ENCODE measurements around the gene OPCML. TPM values are rescaled to one million over a fixed set of nuclear protein-coding genes. Genes with fewer than 3 reads are reported as not detected.

The OPCML gene
- total and polyA plus RNA-seq, 12 donors, result under 0.01 to 1.2 (median 0.39) TPM

DNA sequence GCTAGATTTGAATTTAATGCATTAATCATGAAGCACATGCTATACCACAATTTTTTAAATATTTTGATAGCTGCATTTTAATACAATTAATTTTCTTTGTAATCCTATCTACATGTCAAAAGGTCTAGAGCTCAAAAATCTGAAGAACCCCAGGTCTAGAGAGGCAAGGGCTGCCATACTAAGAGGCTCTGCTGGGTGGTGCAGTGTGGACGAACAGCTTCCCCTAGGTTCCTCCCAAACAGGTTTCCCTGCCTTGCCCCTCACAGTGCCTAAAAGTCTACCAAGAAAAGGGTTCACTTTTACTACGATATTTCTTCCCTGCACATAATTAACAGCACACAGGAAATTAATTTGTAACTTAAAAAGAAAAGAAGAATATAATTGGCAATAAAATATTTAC lies 681.1 kb downstream of the OPCML start:
- peaks cover 0 to 8% (median 0%) of the 10 kb centered on the region in 7 donors for H3K27me3 ChIP-seq
- no peaks in the 10 kb centered on the region for H3K4me1 ChIP-seq
- H3K27ac ChIP-seq, result no peak overlapping the region
- intact Hi-C loops (cut with DNase I), result no loop called here
- 82 to 84% methylated on average over 2 of the region's 2 CpGs for WGBS, 2 donors
- ATAC-seq (no peak), DNase-seq (no peak)
- H3K9me3 ChIP-seq, result peaks cover 0 to 11% (median 0%) of the 10 kb centered on the region in 11 donors
- no peaks in the 10 kb centered on the region for H3K36me3 ChIP-seq
- TF ChIP-seq, protein P1, sequence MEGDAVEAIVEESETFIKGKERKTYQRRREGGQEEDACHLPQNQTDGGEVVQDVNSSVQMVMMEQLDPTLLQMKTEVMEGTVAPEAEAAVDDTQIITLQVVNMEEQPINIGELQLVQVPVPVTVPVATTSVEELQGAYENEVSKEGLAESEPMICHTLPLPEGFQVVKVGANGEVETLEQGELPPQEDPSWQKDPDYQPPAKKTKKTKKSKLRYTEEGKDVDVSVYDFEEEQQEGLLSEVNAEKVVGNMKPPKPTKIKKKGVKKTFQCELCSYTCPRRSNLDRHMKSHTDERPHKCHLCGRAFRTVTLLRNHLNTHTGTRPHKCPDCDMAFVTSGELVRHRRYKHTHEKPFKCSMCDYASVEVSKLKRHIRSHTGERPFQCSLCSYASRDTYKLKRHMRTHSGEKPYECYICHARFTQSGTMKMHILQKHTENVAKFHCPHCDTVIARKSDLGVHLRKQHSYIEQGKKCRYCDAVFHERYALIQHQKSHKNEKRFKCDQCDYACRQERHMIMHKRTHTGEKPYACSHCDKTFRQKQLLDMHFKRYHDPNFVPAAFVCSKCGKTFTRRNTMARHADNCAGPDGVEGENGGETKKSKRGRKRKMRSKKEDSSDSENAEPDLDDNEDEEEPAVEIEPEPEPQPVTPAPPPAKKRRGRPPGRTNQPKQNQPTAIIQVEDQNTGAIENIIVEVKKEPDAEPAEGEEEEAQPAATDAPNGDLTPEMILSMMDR (IDR thresholded peaks at IDR 0.05), result no peak
- H3K4me3 ChIP-seq, result no peak overlapping the region

- DNase-seq (no peak), ATAC-seq (no peak)
- WGBS, 2 donors, result 94% methylated on average over 3 of the region's 3 CpGs
- no peak overlapping the region for H3K27ac ChIP-seq
- H3K4me1 ChIP-seq, result peaks cover 0 to 1% (median 0%) of the 10 kb centered on the region in 9 donors
- H3K9me3 ChIP-seq, result peaks cover 0 to 6% (median 0%) of the 10 kb centered on the region in 11 donors
- H3K36me3 ChIP-seq, result no peaks in the 10 kb centered on the region
- intact Hi-C loops (cut with DNase I), result no loop called here
- H3K27me3 ChIP-seq, result peaks cover 0 to 8% (median 0%) of the 10 kb centered on the region in 7 donors
- H3K4me3 ChIP-seq, result no peak overlapping the region
- TF ChIP-seq, protein P1 (IDR thresholded peaks at IDR 0.05), result no peak
Observed at GRCh38 chr11:132850266-132850665, 682.0 kb downstream of the OPCML start.

GRCh38 chr11:132848336-132848735 lies 684.0 kb downstream of the OPCML start:
- Histone ChIP-seq H3K27me3 (peaks cover 0 to 8% (median 0%) of the 10 kb centered on the region in 7 donors), H3K36me3 (no peaks in the 10 kb centered on the region), H3K9me3 (no peaks in the 10 kb centered on the region), H3K4me3 (no peak overlapping the region), H3K27ac (no peak overlapping the region), H3K4me1 (peaks cover 0 to 4% (median 0%) of the 10 kb centered on the region in 9 donors)
- ATAC-seq, result no peak
- intact Hi-C loops (cut with DNase I), result no loop called here
- WGBS, 2 donors, result 84 to 89% methylated on average over 2 of the region's 2 CpGs
- TF ChIP-seq, protein P1 (IDR thresholded peaks at IDR 0.05), result no peak
- no peak for DNase-seq

DNA sequence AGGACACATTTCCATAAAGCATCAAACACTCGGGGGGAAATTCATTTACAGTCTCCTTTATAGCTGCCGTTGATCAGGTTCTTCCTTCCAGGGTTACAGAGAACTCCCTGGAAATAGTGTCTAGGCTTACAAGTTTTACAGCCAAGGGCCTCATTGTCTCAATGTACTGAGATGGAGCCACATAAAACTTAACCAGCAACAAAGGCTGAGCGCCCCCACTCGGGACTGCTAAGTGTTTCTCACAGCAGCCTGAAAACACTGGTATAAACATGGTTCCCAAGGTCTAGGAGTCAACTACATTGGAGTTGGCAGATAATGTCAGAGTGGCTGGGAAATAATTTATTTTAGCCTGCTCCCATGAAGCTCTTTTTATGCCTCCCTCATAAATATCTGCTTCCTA lies 686.2 kb downstream of the OPCML start:
- Histone ChIP-seq H3K4me3 (no peak overlapping the region), H3K9me3 (no peaks in the 10 kb centered on the region), H3K36me3 (no peaks in the 10 kb centered on the region), H3K27ac (no peak overlapping the region), H3K27me3 (peaks cover 0 to 8% (median 0%) of the 10 kb centered on the region in 7 donors), H3K4me1 (peaks cover 0 to 4% (median 0%) of the 10 kb centered on the region in 9 donors)
- intact Hi-C loops (cut with DNase I), result no loop called here
- WGBS, 2 donors, result 85 to 87% methylated on average over 4 of the region's 4 CpGs
- TF ChIP-seq, protein P1 (IDR thresholded peaks at IDR 0.05), result no peak
- ATAC-seq (no peak), DNase-seq (no peak)
